Psoas muscle (tissue), 8 donors: Measurements from ENCODE around the gene USB1. TPM values are rescaled to one million over a fixed set of nuclear protein-coding genes. Genes with fewer than 3 reads are reported as not detected.

Experiments used
- ATAC-seq, 4 donors: fragments of 200-7000 bp; cut with Tn5 transposase; one replicate each; pipeline ENCODE4 v1.9.1; 2020; ENCODE audit warnings: moderate library complexity in 3 of 4, mild to moderate bottlenecking in 2 of 4
- DNase-seq, 2 donors: peaks; one replicate each; pipeline ENCODE4 v3.0.0-alpha.2; 2020
- H3K27ac ChIP-seq: fragments of 200-600 bp; one replicate; pipeline ENCODE4 v1.8.0; 2022
- H3K27me3 ChIP-seq, 3 donors: fragments of 200-600 bp in 1 of 3; one replicate each; pipeline versions ENCODE4 v1.6.1 to v1.8.0; 2013 to 2022; ENCODE audit warnings: low read length in 2 of 3, mild to moderate bottlenecking in 2 of 3, moderate library complexity in 1 of 3; ENCODE audit not compliant: insufficient read depth in 3 of 3
- H3K36me3 ChIP-seq, 2 donors: fragments of 200-600 bp in 1 of 2; one replicate each; pipeline versions ENCODE4 v1.6.1 to v1.8.0; 2013 to 2022; ENCODE audit warnings: low read depth in 1 of 2, mild to moderate bottlenecking in 1 of 2, moderate library complexity in 1 of 2; ENCODE audit not compliant: insufficient read depth in 1 of 2
- H3K4me1 ChIP-seq: fragments of 200-600 bp; one replicate; pipeline ENCODE4 v1.8.0; 2022
- H3K4me3 ChIP-seq: fragments of 200-600 bp; one replicate; pipeline ENCODE4 v1.8.0; 2022; ENCODE audit warnings: mild to moderate bottlenecking
- H3K9me3 ChIP-seq: fragments of 200-600 bp; one replicate; pipeline ENCODE4 v1.8.0; 2022
- WGBS, 3 donors: extraction: QIAGEN DNeasy Blood & Tissue Kit; methylation state at CpG; one replicate each; pipeline versions ENCODE4 v1.1.6 to v1.1.7; 2013; 5-methylcytosine and 5-hydroxymethylcytosine counted together
- intact Hi-C, 2 donors: fragments of 100-400 bp; cut with DNase I; formaldehyde crosslinking; loops; one replicate each; pipeline versions ENCODE4 v1.11.0 to v1.14.2; 2022
- polyA plus RNA-seq, 3 donors: library from polyadenylated mRNA; stranded (reverse); fragments of 200-250 nt; gene quantifications; one replicate each; pipeline ENCODE4 v1.2.3, GENCODE V29; 2013
- total RNA-seq, 4 donors: library from RNA; stranded (reverse); fragmentation: NEBNext Ultra II Directional in 2 of 4; extraction: Animal tissue kit (Norgen Biotek cat#: 25700) in 2 of 4; gene quantifications; one replicate each; pipeline versions ENCODE4 v1.2.1 to v1.2.4, GENCODE V29; 2021 to 2023
- TF ChIP-seq, protein P1 (sequence below): fragments of 200-600 bp; IDR thresholded peaks from one replicate; pipeline ENCODE4 v1.8.0; 2022; ENCODE audit warnings: antibody characterized with exemption
- donor health status: healthy with polysubstance abuse.
- donor health status: DM: no; HTN: no; CAD: no; lungs with moderate emphysema.
- donor health status: Bipolar disorder and iron deficiency.
- donor health status: healthy.
- donor health status: DM: yes; HTN: yes; CAD: no.
- donor health status: DM: no; HTN: no; CAD: no.
- donor health status: DM: no; HTN: no; CAD: no.
- donor health status: DM: yes; HTN: yes; CAD: no.

The USB1 gene
- total and polyA plus RNA-seq, 7 donors, result 10.1 to 30.7 (median 18.5) TPM

DNA sequence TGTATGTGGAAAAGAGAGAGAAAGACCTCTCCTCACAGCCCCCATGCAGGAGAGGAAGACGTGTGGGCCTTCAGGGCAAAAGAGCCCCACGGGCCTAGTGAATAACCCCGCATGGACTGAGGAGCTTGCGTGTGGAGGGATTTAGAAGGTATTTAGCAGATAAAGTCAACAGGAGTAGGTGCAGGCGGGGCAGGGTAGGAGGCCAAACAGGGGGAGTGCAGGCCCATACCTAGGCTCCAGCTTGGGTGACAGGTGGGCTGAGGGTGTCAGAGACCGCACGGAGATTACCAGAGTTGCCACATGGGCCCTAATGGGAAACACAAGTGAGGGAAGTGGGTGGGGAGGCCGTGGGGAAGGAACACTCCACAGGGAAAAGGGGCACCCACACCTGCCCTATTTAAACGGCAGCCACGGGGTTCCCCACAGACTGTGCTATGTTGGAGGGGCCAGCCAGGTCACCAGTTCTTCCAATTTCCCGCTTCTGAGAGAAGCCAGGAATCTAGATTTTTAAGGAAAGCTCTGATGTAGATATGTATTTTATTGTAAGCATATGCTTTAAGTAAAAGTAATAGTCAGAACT lies 22.1 kb upstream of the USB1 start:
- intact Hi-C loops, result no loop called here
- Histone ChIP-seq H3K36me3 (no peaks in the 10 kb centered on the region), H3K27me3 (peaks cover 0 to 10% (median 2%) of the 10 kb centered on the region in 3 donors), H3K27ac (no peak overlapping the region), H3K4me3 (no peak overlapping the region), H3K4me1 (no peaks in the 10 kb centered on the region), H3K9me3 (no peaks in the 10 kb centered on the region)
- WGBS, 3 donors, result 82 to 85% (median 83%) methylated on average over 11 of the region's 11 CpGs
- ATAC-seq, result no peak
- TF ChIP-seq, protein P1, sequence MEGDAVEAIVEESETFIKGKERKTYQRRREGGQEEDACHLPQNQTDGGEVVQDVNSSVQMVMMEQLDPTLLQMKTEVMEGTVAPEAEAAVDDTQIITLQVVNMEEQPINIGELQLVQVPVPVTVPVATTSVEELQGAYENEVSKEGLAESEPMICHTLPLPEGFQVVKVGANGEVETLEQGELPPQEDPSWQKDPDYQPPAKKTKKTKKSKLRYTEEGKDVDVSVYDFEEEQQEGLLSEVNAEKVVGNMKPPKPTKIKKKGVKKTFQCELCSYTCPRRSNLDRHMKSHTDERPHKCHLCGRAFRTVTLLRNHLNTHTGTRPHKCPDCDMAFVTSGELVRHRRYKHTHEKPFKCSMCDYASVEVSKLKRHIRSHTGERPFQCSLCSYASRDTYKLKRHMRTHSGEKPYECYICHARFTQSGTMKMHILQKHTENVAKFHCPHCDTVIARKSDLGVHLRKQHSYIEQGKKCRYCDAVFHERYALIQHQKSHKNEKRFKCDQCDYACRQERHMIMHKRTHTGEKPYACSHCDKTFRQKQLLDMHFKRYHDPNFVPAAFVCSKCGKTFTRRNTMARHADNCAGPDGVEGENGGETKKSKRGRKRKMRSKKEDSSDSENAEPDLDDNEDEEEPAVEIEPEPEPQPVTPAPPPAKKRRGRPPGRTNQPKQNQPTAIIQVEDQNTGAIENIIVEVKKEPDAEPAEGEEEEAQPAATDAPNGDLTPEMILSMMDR, result no peak
- peak in 1 of 2 donors; percentile 21 for DNase-seq

DNA sequence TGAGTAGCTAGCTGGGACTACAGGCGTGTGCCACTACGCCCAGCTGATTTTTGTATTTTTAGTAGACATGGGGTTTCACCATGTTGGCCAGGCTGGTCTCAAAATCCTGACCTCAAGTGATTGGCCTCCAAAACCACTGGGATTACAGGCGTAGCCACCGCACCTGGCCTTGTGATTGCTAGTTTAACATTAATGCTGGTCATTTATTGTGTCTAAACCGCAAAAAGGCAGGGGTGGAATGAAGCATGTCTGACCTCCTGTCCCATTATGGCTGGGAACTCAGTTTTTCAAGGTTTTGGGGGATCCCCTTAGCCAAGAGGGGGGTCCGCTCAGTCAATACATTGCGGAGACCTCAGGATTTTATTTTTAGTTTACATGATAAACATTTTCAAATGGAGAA lies 19.6 kb upstream of the USB1 start:
- Histone ChIP-seq H3K36me3 (no peaks in the 10 kb centered on the region), H3K4me3 (no peak overlapping the region), H3K27me3 (peaks cover 0 to 16% (median 2%) of the 10 kb centered on the region in 3 donors), H3K4me1 (no peaks in the 10 kb centered on the region), H3K27ac (no peak overlapping the region), H3K9me3 (no peaks in the 10 kb centered on the region)
- TF ChIP-seq, protein P1, result no peak
- ATAC-seq, result no peak
- no peak for DNase-seq
- 83 to 88% (median 86%) methylated on average over 7 of the region's 7 CpGs for WGBS, 3 donors
- intact Hi-C loops, result no loop called here

DNA sequence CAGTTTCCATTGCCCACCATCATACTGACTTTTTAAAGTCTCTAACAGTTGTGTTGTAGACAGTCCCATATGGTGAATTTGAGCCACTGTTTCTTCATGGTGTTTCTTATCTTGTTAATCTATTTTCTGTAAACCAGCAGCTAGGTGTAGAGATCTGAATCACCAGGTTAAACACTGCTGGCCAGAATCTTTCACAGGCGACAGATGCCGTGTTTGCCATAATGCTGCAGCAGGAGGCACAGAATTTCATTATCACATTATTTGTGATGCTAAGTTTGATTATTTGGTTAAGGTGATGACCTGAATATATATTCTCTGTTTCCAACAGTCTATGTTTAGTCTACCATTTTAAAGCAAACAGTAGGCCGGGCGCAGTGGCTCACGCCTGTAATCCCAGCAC lies 18.8 kb upstream of the USB1 start:
- intact Hi-C loops, result no loop called here
- Histone ChIP-seq H3K4me1 (no peaks in the 10 kb centered on the region), H3K27me3 (peaks cover 0 to 16% (median 2%) of the 10 kb centered on the region in 3 donors), H3K36me3 (no peaks in the 10 kb centered on the region), H3K27ac (no peak overlapping the region), H3K4me3 (no peak overlapping the region), H3K9me3 (no peaks in the 10 kb centered on the region)
- no peak for DNase-seq
- ATAC-seq, result no peak
- WGBS, 3 donors, result 77 to 82% (median 79%) methylated on average over 5 of the region's 5 CpGs
- TF ChIP-seq, protein P1, result no peak

DNA sequence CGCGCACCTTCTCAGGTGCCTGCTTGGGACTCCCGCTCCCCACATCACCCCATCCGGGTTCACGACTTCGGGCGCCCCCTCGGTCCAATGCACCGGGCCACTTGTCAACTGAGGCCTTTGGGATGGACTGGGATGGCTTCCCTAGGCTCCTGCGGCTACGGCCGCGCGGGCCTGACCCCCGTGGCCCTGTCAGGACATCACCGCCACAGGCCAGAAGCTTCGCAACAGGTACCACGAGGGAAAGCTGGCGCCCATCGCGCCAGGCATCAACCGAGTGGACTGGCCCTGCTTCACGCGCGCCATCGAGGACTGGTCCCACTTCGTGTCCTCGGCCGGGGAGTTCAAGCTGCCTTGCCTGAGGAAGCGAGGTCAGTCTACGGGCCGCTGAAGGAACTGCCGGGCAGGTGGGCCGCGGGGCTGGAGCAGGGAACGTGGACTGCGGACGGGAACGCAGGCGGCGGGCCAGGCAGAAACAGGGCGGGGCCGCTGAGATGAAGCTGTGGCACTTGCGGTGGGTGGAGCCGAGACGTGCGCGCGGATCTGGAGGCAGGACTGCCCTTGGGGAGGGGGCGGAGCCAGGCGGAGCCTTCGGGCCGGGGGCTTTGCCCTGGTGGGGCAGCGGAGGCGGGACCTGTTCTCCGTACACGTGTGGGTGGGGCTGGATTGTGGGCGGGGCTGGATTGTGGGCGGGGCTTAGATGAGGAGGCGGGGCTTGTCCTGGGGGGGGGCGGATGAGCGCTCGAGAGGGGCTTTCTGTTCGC lies 16.6 kb upstream of the USB1 start:
- Histone ChIP-seq H3K36me3 (no peaks in the 10 kb centered on the region), H3K27ac (no peak overlapping the region), H3K9me3 (no peaks in the 10 kb centered on the region), H3K4me1 (no peaks in the 10 kb centered on the region), H3K27me3 (peaks cover 0 to 16% (median 2%) of the 10 kb centered on the region in 3 donors), H3K4me3 (peak overlapping the region; percentile 66)
- DNase-seq (peak; percentile 82 to 87), ATAC-seq (peak; percentile 79 to 94 (median 92))
- TF ChIP-seq, protein P1, result no peak
- WGBS, 3 donors, result 9 to 11% (median 10%) methylated on average over 56 to 64 of the region's 64 CpGs
- intact Hi-C loops, result no loop called here
